C4-2B (cell line): ENCODE data around the gene CCDC71.

Source experiments
- CTCF ChIP-seq: fragments of 450-650 bp; conservative IDR thresholded peaks from 2 replicates; pipeline ENCODE4 v1.5.1; 2017; ENCODE audit warnings: mild to moderate bottlenecking
- ZFX ChIP-seq: fragments of 450-650 bp; IDR thresholded peaks from 2 replicates; pipeline ENCODE4 v1.6.1; 2017

DNA sequence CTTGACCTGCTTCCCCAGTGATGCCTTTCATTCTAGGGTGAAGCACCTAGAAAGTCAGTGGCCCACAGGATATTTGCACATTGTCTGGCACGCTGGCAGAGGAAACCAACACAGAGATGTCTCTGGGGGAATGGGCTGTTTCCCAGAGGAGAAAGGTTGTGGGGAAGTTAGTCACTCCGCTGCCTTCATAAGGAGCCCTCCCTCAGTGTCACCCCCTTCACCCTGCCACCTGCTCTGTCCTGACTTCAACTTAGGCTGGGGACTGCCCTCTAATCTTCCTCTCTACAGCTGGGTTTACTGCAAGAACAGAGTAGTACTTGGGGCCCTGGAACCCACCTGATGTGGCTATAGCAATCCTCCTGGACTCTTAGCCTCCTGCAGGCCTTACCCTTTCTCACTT is 10.9 kb upstream of the CCDC71 start:
- TF ChIP-seq CTCF (no peak), ZFX (no peak)
